GM18519 (cell line): Measurements from ENCODE around the gene RXFP3.
"Not testable (repeated sequence)": the region's sequence is repeated elsewhere in the genome, so short reads cannot be mapped to it uniquely, and the experiment has no call there.

Experiments
- ATAC-seq: cut with Tn5 transposase; IDR thresholded peaks from one replicate; pipeline ENCODE4 v1.9.1; 2021; ENCODE audit warnings: mild to moderate bottlenecking, moderate library complexity; ENCODE audit not compliant: unreplicated experiment, low FRiP score

Gene RXFP3

GRCh38 chr5:33936381-33937016, at the start of gene RXFP3:
Gene RXFP3 (plus strand): TSS chr5:33936386. CDS start chr5:33936741, 355 bp downstream.
- ATAC-seq, result no peak

DNA sequence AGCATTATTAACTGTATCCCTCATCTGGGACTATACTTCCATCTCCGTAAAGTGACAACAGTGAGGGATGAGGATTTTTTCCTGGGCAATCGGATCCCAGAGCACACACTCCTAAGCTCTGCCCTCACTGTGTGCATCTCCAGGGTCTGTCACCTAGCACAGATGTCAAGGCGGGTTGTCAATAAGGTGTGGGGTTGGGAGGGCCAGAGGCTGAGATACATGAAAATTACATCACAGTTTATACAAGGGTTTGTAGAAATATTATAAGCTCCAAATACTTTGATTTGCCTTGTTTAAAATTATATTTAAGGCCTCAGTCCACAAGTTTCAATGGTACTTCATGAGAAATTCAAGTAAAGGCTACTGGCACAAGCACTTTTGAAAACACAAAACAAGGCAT, 48.9 kb upstream of the RXFP3 start:
- ATAC-seq, result no peak

DNA sequence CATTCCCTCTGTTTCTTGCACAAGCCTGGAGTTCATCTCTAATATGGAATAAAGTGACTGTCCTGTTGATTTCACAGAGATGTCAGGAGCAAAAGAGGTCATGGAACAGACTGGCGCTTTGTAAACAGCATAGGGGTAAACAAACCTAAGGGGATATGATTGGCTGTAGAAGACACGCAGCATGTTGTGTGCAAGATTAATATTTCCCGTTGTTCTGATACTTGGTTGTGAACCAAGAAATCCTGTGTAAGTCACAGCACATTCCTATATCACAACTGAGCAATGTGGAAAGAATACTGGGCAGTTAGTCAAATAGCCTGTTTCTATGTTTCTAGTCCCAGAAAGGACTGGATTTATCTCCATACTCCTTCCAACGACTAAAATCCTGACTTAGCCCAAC, 47.6 kb upstream of the RXFP3 start:
- ATAC-seq, result no peak

DNA sequence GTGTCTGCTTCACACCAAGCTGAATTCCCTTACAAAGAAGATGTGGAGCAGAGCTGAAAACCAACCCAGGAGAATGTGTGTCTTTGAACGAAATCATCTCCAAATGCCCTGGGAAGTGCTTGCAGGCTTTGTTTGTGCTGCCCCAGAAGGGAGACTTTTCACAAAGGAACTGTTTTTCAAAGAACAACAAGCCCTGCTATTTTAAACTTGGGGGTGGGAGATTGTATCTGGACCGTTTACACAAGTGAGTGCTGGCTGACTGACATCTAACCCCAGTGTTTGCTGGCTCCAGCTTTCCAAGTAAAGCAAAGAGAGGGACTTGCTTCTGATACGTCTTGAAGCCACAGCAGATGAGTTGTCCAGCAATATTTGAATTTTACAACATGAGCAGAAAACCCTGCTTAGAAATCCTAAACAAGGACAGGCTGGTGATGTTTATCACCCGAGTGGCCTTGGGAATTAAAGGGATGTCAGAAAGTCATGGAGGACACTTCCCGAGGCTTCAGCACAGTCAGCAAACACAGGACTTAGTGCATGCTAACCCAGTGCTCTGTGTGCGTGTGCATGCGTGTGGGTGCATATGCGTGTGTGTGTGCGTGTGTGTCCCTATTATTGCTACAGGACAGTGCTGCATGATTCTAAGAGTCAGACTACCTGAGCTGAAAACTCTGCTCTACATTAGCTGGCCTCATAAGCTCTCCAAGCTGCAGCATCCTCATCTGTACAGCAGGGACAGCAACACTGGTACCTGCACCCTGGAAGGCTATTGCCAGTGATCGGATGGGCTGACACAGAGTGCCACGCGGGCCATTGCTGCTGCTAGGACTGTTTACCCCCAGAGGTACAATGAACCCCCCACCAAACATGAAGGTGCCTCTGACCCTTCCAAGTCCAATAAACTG, 45.8 kb upstream of the RXFP3 start:
- ATAC-seq, result no peak

GRCh38 chr5:33891446-33891787, 44.8 kb upstream of the RXFP3 start:
- ATAC-seq, result no peak

DNA sequence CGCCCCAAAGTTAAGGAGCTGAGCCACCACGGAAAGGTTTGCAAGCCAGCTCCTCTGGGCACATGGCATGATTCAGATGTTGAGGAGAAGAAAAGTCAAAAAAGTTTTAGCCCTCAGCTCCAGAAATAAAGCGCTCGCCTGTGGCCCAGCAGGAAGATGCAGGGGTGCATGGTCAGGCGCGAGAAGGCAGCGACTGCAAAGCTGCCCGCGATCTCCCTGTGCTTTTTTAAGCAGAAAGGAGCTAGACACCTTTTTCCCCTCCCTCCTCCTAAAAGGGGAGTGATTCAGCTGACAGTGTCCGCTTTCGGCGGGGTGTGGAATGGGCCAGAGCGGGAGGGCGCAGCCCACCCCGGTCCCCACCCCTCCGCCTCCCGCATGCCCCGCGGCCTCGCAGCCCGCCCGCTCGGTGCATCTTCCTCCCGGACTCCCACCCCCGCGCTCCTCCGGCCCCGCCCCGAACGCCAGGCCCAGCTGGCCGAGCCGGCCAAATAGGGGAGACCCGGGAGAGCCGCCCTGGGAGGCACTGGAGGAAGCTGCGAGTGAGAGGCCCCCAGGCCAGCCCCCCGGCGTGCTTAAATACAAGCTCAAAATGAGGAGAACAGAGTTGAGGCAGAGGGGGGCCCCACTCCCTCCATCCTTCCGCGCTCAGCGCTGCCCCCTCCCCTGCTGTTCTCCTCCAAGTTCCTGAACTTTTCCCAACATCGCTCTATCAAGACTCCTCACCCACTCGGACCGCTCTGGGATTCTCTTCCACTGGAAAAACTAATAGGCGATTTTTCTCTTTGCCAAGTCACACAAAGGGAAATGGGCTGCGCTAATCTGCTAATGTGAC, 44.2 kb upstream of the RXFP3 start, which contains the start of gene ADAMTS12:
Gene ADAMTS12, minus strand, starts transcription at position 203 of the 832 bp plus-strand sequence. Its CDS starts 134 bp downstream, at position 69.
- no peak for ATAC-seq

DNA sequence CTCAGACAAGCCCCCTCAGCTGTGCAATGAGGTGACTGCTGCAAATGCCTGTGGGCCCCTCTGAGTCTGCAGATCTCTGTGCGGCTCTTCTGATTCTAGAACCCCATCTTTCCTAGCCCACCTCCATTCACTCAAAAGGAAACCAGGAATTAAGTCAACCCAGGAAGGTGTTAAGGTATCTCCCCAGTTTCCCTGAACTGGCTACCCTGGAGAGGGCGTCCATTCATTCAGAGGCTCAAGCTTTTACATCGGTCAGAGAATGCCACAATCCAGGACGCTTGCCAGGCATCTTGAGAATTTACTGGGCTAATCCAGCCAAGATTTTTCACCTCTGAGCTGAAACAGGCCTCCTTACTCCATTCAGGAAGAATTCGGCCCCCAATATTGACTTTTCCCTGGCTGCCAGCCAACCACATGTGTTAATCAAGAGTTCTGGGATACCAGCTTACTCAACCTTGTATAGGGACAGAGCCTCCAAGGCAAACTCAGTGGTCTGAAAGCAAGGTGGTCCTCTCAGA, 43.5 kb upstream of the RXFP3 start:
- ATAC-seq, result no peak

- ATAC-seq, result no peak
Measured at GRCh38 chr5:33894566-33894965, 41.6 kb upstream of the RXFP3 start.

DNA sequence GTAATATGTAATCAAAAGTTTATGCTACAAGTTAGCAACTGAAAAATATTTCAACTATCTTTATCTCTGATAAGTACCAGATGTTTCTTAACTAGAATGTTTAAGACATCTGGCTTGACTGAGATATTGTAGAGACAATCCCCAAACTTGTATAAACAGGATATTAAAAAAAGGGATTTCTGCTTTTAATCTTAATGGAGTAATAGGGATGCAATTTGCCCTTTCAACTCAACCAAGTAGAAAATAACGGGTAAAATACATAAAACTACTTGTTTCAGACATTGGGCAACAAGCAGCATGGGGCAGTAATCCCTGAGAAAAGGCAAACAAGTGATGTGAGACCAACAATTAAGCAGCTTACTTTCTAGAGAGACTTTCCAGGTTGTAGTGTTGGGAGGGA, 35.0 kb upstream of the RXFP3 start:
- no peak for ATAC-seq

DNA sequence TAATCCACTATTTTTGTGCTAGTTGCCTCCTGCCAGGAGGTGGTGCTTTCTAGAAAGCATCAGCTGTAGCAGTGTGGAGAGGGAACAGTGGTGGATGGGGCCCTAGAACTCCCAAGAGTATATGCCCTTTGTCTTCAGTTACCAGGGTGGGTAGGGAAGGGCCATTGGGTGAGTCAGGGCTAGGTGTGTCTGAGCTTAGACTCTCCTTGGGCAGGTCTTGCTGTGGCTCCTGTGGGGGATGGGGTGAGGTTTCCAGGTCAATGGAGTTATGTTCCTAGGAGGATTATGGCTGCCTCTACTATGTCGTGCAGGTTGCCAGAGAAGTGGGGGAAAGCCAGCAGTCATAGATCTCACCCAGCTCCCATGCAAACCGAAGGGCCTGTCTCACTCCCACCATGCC, 33.1 kb upstream of the RXFP3 start:
- ATAC-seq, result no peak

DNA sequence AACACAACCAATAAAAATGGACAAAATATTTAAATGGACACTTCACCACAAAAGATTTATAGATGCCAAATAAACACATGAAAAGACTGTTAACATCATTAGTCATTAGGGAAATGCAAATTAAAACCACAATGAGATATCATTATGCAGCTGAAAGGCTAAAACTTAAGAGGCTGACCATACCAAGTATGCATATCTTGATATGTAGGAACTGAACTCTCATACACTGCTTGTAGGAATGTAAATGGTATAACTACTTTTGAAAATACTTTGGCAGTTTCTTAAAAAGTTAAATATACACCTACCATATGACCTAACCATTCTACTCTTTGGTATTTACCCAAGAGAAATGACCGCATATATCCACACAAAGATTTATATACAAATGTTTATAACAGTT, 30.8 kb upstream of the RXFP3 start:
- ATAC-seq, result no peak

DNA sequence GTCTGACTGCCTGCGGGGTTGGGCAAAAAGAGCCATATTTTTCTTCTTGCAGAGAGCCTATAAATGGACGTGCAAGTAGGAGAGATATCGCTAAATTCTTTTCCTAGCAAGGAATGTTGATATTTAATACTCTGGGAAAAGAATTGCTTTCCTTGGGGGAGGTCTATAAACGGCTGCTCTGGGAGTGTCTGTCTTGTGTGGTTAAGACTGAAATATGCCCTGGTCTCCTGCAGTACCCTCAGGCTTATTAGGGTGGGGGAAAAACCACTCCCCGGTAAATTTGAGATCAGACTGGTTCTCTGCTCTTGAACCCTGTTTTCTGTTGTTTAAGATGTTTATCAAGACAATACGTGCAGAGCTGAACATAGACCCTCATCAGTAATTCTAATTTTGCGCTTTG, 29.9 kb upstream of the RXFP3 start:
- not testable (repeated sequence) for ATAC-seq

DNA sequence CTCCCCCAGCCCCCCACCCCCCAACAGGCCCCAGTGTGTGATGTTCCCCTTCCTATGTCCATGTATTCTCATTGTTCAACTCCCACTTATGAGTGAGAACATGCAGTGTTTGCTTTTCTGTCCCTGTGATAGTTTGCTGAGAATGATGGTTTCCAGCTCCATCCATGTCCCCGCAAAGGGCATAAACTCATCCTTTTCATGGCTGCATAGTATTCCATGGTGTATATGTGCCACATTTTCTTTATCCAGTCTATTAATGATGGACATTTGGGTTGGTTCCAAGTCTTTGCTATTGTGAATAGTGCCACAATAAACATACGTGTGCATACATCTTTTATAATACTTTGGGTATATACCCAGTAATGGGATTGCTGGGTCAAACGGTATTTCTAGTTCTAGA, 21.3 kb upstream of the RXFP3 start:
- not testable (repeated sequence) for ATAC-seq

GRCh38 chr5:33921002-33921401, 15.2 kb upstream of the RXFP3 start:
- ATAC-seq, result no peak

DNA sequence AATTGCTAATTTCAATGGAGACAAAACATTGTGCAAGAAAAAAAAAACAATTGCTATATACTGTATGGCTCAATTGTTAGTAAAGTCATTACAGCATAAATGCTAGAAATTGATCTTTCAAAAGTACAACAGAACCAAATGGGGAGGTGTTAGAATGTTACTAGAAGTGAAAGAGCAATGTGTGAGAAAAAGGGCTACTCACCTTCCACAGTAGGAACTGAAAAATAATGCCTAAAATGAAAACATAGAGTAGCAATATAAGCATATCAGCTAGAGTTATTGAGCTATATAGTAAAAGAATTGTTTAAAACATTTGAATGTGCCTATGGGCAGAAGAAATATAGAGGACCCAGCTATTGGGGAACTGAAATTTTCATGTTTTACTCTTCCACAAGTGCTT, 10.9 kb upstream of the RXFP3 start:
- no peak for ATAC-seq

DNA sequence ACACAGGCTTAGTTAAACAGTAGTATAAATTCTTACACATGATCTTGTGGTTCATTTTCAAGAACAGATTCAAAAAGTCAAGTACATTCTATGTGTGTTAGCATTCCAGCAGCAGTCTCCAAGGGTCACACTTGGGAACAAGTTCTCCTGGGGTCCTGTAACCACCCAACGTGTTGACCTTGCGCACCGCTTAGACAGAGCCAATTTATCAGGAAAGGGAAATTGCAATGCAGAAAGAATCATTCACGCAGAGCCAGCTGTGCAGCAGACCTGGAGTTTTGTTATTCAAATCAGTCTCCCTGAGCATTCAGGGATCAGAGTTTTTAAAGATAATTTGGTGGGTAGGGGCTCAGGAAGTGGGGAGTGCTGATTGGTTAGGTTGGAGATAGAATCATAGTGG, 8.5 kb upstream of the RXFP3 start:
- no peak for ATAC-seq

DNA sequence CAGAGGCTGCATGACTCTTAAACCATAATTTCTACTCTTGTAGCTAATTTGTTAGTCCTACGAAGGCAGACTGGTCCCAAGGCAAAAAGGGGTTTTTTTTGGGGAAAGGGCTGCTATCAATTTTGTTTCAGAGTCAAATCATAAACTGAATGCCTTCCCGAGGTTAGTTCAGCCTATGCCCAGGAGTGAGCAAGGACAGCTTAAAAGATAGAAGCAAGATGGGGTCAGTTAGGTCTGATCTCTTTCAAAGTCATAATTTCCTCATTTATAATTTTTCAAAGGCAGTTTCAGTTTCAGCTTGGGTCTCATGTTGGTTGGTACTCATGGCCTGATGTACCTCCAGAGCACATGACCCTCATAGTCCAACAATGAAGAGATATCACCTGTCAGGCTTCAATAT, 7.9 kb upstream of the RXFP3 start:
- ATAC-seq, result no peak

DNA sequence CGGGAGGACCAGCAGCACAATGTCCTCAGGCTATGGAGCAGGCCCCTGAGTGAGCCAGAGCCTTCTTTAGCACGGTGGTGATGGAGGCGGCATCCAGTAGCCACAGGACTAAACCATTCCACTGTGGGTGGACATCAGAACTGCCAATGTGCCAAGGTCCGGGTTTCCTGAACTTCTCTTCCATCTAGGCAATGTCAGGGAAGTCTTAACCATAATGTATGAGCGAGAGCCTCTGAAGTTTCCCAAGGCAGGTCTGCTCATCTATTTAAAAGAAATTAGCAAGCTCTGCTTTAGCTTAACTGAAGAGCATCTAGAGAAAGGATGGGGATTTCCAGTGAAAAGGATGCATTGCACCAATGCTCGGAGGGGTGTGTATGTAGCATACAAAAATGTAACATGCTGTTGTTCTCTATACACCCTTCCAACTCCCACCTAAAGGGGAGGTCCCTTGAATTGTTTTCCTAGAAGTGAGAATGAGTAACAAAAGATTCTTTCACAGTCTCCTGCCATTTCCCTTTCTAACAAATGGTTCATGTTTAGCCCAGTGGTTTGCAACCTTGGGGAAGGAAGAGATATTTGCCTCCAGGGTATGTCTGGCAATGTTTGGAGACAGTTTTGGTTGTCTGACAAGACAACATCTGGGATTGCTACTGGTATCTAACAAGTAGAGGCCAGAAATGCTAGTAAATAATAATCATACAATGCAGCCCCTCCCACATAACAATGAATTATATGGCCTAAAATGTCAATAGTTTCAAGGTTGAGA, 6.1 kb upstream of the RXFP3 start:
- no peak for ATAC-seq

- no peak for ATAC-seq
Measured at GRCh38 chr5:33931136-33931535, 5.0 kb upstream of the RXFP3 start.

DNA sequence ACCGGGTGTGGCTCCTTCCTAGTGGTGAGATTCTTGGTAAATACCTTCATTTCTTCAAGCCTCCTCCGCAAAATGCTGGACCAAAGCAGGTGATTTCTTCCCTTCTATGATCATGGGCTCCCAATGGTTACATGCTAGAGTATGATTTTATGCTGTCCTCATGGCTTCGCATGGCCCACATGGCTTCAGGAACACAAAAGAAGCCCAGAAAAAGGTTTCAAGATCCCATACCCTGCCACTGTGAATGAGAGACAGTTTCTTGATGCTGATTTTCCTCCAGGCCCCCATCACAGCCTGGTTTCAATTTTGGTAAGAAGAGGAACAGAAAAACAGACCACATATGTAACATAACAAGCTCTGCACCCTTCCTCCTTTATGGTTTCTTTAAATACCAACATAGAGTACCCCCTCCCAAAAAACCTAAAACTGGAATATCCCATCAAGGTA, 2.4 kb upstream of the RXFP3 start:
- peak; percentile 66 for ATAC-seq
